ENCODE data around the gene UBE3D.

DNA sequence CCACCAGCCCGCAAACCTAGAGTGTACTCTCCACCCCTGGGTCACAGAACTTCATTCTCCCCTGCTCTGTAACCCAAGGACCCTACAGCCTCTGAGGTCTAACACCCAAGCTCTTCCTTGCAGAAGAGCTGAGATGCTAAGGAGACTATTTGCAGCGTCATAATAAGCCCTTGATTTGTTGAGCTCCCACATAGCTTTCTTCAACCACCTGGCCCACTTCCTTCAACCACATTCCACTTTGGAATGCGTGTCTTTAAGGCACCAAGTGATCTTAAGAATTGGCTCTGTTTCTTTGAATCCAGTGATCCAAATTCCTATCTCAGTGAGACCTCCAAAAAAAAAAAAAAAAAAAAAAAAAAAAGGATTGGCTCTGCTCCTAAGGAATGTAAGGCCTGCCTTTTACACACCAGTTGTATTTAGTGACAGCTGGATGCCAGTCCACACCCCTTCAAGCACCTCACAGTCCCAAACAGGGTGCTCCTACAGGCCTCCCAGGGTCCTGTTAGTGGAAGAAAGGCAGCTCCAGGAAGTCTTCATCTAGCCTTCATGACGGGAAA lies 106.2 kb downstream of the UBE3D start:
- TF ChIP-seq, protein P1, sequence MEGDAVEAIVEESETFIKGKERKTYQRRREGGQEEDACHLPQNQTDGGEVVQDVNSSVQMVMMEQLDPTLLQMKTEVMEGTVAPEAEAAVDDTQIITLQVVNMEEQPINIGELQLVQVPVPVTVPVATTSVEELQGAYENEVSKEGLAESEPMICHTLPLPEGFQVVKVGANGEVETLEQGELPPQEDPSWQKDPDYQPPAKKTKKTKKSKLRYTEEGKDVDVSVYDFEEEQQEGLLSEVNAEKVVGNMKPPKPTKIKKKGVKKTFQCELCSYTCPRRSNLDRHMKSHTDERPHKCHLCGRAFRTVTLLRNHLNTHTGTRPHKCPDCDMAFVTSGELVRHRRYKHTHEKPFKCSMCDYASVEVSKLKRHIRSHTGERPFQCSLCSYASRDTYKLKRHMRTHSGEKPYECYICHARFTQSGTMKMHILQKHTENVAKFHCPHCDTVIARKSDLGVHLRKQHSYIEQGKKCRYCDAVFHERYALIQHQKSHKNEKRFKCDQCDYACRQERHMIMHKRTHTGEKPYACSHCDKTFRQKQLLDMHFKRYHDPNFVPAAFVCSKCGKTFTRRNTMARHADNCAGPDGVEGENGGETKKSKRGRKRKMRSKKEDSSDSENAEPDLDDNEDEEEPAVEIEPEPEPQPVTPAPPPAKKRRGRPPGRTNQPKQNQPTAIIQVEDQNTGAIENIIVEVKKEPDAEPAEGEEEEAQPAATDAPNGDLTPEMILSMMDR (IDR thresholded peaks at IDR 0.05) = no peak
- TF ChIP-seq EP300 (IDR thresholded peaks at IDR 0.05) = no peak
- TF ChIP-seq POLR2AphosphoS5 (IDR thresholded peaks at IDR 0.05) = no peak

All from sigmoid colon (tissue), 4 donors.